ENCODE results near the gene DNMBP.

- TF ChIP-seq CTCF (IDR thresholded peaks at IDR 0.05) (no peak), POLR2AphosphoS5 (IDR thresholded peaks at IDR 0.05) (no peak), EP300 (IDR thresholded peaks at IDR 0.05) (no peak), POLR2A (IDR thresholded peaks at IDR 0.05) (no peak)
Measured at GRCh38 chr10:100020886-100021253, 11.1 kb upstream of the DNMBP start.

Data from stomach (tissue), 4 donors.